RWPE1 (cell line): Measurements from ENCODE around the gene USP2.

Experiments
- CTCF ChIA-PET: fragments of 350-600 bp; sonication (Branson Sonifier 250); formaldehyde crosslinking; extraction: SDS; loops from one replicate; lab custom pipeline; 2021; lab: Yijun Ruan, JAX
- POLR2A ChIA-PET: fragments of 400-600 bp; formaldehyde crosslinking; extraction: SDS; loops from one replicate; lab custom pipeline; 2020; ENCODE audit warnings: antibody characterized with exemption; ENCODE audit not compliant: low non-redundant PET; lab: Yijun Ruan, JAX
- DNase-seq: peaks from one replicate; pipeline ENCODE4 v3.0.0; 2012; ENCODE audit warnings: low spot score
- H3K27ac ChIP-seq: fragments of 450-650 bp; 2 replicates; pipeline ENCODE4 v1.5.1; 2017
- CTCF ChIP-seq: fragments of 450-650 bp; conservative IDR thresholded peaks from 2 replicates; pipeline ENCODE4 v1.5.1; 2017; ENCODE audit warnings: low read depth, mild to moderate bottlenecking

Gene USP2

GRCh38 chr11:119356349-119357031 is 25.0 kb downstream of the USP2 start:
- ChIA-PET POLR2A (no interaction called here), CTCF (interaction anchor here (0.5 to 4.4 kb wide), 25 partner anchors 8 to 752 kb away, joined by 3 to 77 read pairs (median 5); partner anchors contain the start of genes MFRP and USP2)
- peak; percentile 96 for TF ChIP-seq CTCF
- DNase-seq: no peak
- H3K27ac ChIP-seq: peak overlapping the region; percentile 75

DNA sequence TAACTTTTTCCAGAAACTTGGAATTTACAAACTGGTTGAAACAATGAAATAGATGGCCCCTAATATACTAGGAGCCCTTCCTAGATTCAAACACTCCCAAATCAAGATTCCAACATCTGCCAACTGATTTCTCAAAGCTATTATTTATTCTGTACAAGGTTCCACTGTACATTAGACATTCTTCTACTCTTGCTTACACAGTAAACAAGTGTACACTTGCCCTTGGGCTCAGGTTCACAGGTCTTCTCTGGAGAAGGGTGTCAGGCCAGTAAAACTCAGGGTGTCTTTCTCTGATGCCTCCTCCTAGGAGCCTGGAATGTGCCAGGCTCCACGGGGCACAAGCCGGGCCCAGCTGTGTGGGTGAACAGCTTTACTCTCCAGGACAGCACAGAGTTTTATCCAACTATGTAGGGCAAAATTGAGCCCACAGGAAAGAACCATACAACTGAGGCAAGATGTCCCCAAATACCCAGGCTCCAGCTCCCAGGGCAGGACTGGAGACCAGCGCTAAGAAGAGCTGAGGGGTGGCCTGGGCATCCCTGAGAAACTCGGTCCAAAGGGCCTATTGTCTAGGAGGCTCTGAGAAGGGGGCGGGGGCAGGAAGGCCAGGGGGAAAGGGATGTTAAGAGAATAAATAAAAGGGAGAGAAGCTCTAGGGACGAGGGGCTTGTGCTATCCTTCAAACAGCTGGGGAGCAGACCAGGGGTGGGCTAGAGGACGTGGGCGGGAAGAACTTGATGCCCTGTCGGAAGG is 26.2 kb downstream of the USP2 start:
- no peak for DNase-seq
- CTCF ChIA-PET: interaction anchor here (0.6 to 4.4 kb wide), 15 partner anchors 9 to 285 kb away, joined by 3 to 77 read pairs (median 8); partner anchors contain the start of genes MFRP and USP2
- H3K27ac ChIP-seq: peak overlapping the region; percentile 75
- POLR2A ChIA-PET: no interaction called here
- TF ChIP-seq CTCF: no peak

GRCh38 chr11:119352857-119353260 is 28.6 kb downstream of the USP2 start:
- DNase-seq: no peak
- ChIA-PET POLR2A (no interaction called here), CTCF (no interaction called here)
- peak overlapping the region; percentile 43 for H3K27ac ChIP-seq
- TF ChIP-seq CTCF: no peak

DNA sequence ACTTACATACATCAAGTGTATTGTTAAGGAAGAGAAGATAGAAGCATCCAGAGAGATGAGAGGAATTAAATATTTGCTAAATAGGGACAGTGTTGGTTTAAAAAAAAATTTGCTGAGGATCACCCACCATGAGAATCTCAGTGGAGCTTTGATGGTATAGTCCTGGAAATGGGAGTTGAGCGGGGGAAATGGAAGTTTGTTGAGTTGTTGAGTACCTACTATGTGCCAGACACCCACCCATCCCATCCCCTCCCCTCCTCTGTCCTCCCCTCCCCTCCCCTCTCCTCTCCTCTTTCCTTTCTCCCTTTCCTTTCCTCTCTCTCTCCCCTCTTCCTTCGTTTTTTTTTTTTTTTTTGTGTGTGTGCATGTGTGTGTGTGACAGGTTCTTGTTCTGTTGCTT is 30.3 kb downstream of the USP2 start:
- POLR2A ChIA-PET: no interaction called here
- no peak for DNase-seq
- CTCF ChIA-PET: interaction anchor here (1.2 kb wide), 1 partner anchor 757 kb away, joined by 3 read pairs; no protein-coding TSS in a partner anchor
- H3K27ac ChIP-seq: no peak overlapping the region
- no peak for TF ChIP-seq CTCF

- no peak for DNase-seq
- H3K27ac ChIP-seq: no peak overlapping the region
- no peak for TF ChIP-seq CTCF
- POLR2A ChIA-PET: no interaction called here
- CTCF ChIA-PET: interaction anchor here (0.6 to 1.2 kb wide), 4 partner anchors 11 to 758 kb away, joined by 3 to 4 read pairs (median 3); no protein-coding TSS in a partner anchor
Measured at GRCh38 chr11:119350302-119350701, 31.2 kb downstream of the USP2 start.

DNA sequence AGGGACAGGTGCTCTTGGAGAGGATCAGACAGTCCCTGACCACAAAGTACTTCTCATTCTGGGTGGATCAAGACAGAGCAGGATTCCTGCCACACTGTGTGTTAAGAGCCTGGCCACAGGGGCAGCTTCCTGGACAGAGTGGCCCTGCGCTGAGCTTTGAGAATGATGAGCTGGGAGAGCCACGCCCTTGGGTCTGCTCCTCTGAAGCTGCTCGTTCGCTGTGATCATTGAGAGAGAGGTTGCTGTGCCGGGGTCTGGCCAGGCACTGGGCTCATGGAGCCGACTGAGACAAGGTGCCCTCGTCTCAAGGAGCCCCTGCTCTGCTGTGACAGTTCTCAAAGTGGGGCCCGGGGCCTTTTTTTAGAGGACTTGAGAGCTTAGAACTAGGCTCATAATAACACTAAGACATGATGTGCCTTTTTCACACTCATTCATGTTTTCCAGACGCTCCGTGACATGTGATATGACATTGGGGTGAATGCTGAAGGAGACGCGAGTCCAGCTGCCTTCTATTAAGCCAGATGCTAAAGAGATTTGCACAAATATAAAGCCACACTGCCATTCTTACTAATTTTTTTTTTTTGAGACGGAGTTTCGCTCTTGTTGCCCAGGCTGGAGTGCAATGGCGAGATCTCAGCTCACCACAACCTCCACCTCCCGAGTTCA is 33.4 kb downstream of the USP2 start:
- ChIA-PET CTCF (interaction anchor here (0.6 to 5.5 kb wide), 4 partner anchors 8 to 1966 kb away, joined by 3 to 26 read pairs (median 4); no protein-coding TSS in a partner anchor), POLR2A (no interaction called here)
- H3K27ac ChIP-seq: no peak overlapping the region
- no peak for TF ChIP-seq CTCF
- DNase-seq: no peak
